ENCODE measurements around the gene NFIC.

- no peak for TF ChIP-seq CTCF (IDR thresholded peaks at IDR 0.05)
- TF ChIP-seq POLR2A (IDR thresholded peaks at IDR 0.05), result no peak
- TF ChIP-seq EP300 (IDR thresholded peaks at IDR 0.05), result no peak
These were observed 6.4 kb upstream of the NFIC start for GRCh38 chr19:3359919-3360420.

All from tibial nerve (tissue), 4 donors.